Endothelial cell (in vitro differentiated cells): ENCODE data around the gene CBFB. TPM values are rescaled to one million over a fixed set of nuclear protein-coding genes. Genes with fewer than 3 reads are reported as not detected.

ENCODE experiments used
- DNase-seq: peaks from one replicate; pipeline ENCODE4 v3.0.0; 2021; ENCODE audit warnings: low spot score
- H3K27ac Mint-ChIP-seq: one replicate; pipeline ENCODE4 v1.8.0; 2021; ENCODE audit warnings: mixed read lengths, inconsistent platforms; ENCODE audit not compliant: unreplicated experiment
- H3K27me3 Mint-ChIP-seq: one replicate; pipeline ENCODE4 v1.8.0; 2021; ENCODE audit warnings: mild to moderate bottlenecking, moderate library complexity, mixed read lengths, inconsistent platforms; ENCODE audit not compliant: unreplicated experiment
- H3K36me3 Mint-ChIP-seq: one replicate; pipeline ENCODE4 v1.8.0; 2021; ENCODE audit warnings: mild to moderate bottlenecking, low read depth, mixed read lengths, inconsistent platforms; ENCODE audit not compliant: unreplicated experiment
- H3K4me1 Mint-ChIP-seq: one replicate; pipeline ENCODE4 v1.8.0; 2021; ENCODE audit warnings: mild to moderate bottlenecking, mixed read lengths, inconsistent platforms; ENCODE audit not compliant: unreplicated experiment
- H3K4me3 Mint-ChIP-seq: one replicate; pipeline ENCODE4 v1.8.0; 2021; ENCODE audit warnings: mild to moderate bottlenecking, mixed read lengths, inconsistent platforms; ENCODE audit not compliant: unreplicated experiment
- H3K9me3 Mint-ChIP-seq: one replicate; pipeline ENCODE4 v1.8.0; 2021; ENCODE audit warnings: mixed read lengths, inconsistent platforms; ENCODE audit not compliant: unreplicated experiment
- CTCF ChIP-seq: fragments of 200-600 bp; sonication (generic); IDR thresholded peaks from one replicate; pipeline ENCODE4 v1.5.0; 2021; ENCODE audit warnings: antibody characterized with exemption; ENCODE audit not compliant: unreplicated experiment
- total RNA-seq: library from RNA; stranded (reverse); fragmentation: NEBNext Ultra II Directional; extraction: Animal tissue kit (Norgen Biotek cat#: 25700); gene quantifications from one replicate; pipeline ENCODE4 v1.2.1, GENCODE V29; 2021; ENCODE audit not compliant: unreplicated experiment

CBFB gene
- total RNA-seq, 1 donor from 2014 or later, result 65.8 TPM

- Mint-ChIP-seq H3K4me3 (no peak overlapping the region), H3K9me3 (no peaks in the 10 kb centered on the region), H3K36me3 (no peaks in the 10 kb centered on the region), H3K27me3 (no peaks in the 10 kb centered on the region), H3K4me1 (peaks cover 16% of the 10 kb centered on the region), H3K27ac (no peak overlapping the region)
- no peak for TF ChIP-seq CTCF
- DNase-seq, result no peak
Observed at GRCh38 chr16:67021321-67021720, 7.6 kb upstream of the CBFB start.

- Mint-ChIP-seq H3K4me1 (peaks cover 21% of the 10 kb centered on the region), H3K4me3 (no peak overlapping the region), H3K27me3 (no peaks in the 10 kb centered on the region), H3K27ac (no peak overlapping the region), H3K9me3 (no peaks in the 10 kb centered on the region), H3K36me3 (no peaks in the 10 kb centered on the region)
- DNase-seq, result no peak
- no peak for TF ChIP-seq CTCF
Observed at GRCh38 chr16:67022531-67023214, 6.3 kb upstream of the CBFB start.

- Mint-ChIP-seq H3K4me3 (no peak overlapping the region), H3K4me1 (peaks cover 21% of the 10 kb centered on the region), H3K27ac (no peak overlapping the region), H3K36me3 (no peaks in the 10 kb centered on the region), H3K27me3 (no peaks in the 10 kb centered on the region), H3K9me3 (no peaks in the 10 kb centered on the region)
- no peak for DNase-seq
- no peak for TF ChIP-seq CTCF
Observed at GRCh38 chr16:67023689-67024088, 5.3 kb upstream of the CBFB start.

- Mint-ChIP-seq H3K36me3 (no peaks in the 10 kb centered on the region), H3K9me3 (no peaks in the 10 kb centered on the region), H3K4me1 (peaks cover 21% of the 10 kb centered on the region), H3K27me3 (no peaks in the 10 kb centered on the region), H3K27ac (no peak overlapping the region), H3K4me3 (no peak overlapping the region)
- no peak for TF ChIP-seq CTCF
- DNase-seq, result no peak
Observed at GRCh38 chr16:67024384-67025209, 4.4 kb upstream of the CBFB start.

- DNase-seq, result no peak
- TF ChIP-seq CTCF, result no peak
- Mint-ChIP-seq H3K4me1 (peaks cover 24% of the 10 kb centered on the region), H3K9me3 (no peaks in the 10 kb centered on the region), H3K27ac (no peak overlapping the region), H3K27me3 (no peaks in the 10 kb centered on the region), H3K4me3 (no peak overlapping the region), H3K36me3 (no peaks in the 10 kb centered on the region)
Observed at GRCh38 chr16:67025210-67025550, 3.8 kb upstream of the CBFB start.
